ENCODE results near the gene EPM2A.

Gene EPM2A

GRCh38 chr6:145669627-145670034 lies 65.7 kb downstream of the EPM2A start:
- no peak for DNase-seq

GRCh38 chr6:145668844-145669243 lies 66.5 kb downstream of the EPM2A start:
- no peak for DNase-seq

- DNase-seq: no peak
These were observed 74.6 kb downstream of the EPM2A start for GRCh38 chr6:145660676-145661075.

- DNase-seq: no peak
These were observed 79.2 kb downstream of the EPM2A start for GRCh38 chr6:145656128-145656527.

GRCh38 chr6:145652572-145652971 lies 82.7 kb downstream of the EPM2A start:
- no peak for DNase-seq

- no peak for DNase-seq
These were observed 83.3 kb downstream of the EPM2A start for GRCh38 chr6:145651988-145652387.

- DNase-seq: no peak
These were observed 87.2 kb downstream of the EPM2A start for GRCh38 chr6:145648149-145648548.

- DNase-seq: no peak
These were observed 87.7 kb downstream of the EPM2A start for GRCh38 chr6:145647602-145648001.

- DNase-seq: no peak
These were observed 91.6 kb downstream of the EPM2A start for GRCh38 chr6:145643760-145644159.

GRCh38 chr6:145633981-145634627 lies 101.2 kb downstream of the EPM2A start:
- DNase-seq: peak; percentile 84 to 94 (median 89)

- DNase-seq: no peak
These were observed 102.3 kb downstream of the EPM2A start for GRCh38 chr6:145632971-145633370.

- no peak for DNase-seq
These were observed 103.9 kb downstream of the EPM2A start for GRCh38 chr6:145631374-145631773.

- DNase-seq: no peak
These were observed 104.7 kb downstream of the EPM2A start for GRCh38 chr6:145630598-145630997.

- no peak for DNase-seq
These were observed 105.8 kb downstream of the EPM2A start for GRCh38 chr6:145629478-145629877.

- no peak for DNase-seq
These were observed 107.9 kb downstream of the EPM2A start for GRCh38 chr6:145627451-145627850.

- no peak for DNase-seq
These were observed 108.5 kb downstream of the EPM2A start for GRCh38 chr6:145626857-145627256.

GRCh38 chr6:145623231-145623630 lies 112.1 kb downstream of the EPM2A start:
- no peak for DNase-seq

GRCh38 chr6:145621776-145622175 lies 113.5 kb downstream of the EPM2A start:
- no peak for DNase-seq

GRCh38 chr6:145620088-145620487 lies 115.2 kb downstream of the EPM2A start:
- no peak for DNase-seq

GRCh38 chr6:145609521-145609920 lies 125.8 kb downstream of the EPM2A start:
- no peak for DNase-seq

GRCh38 chr6:145608850-145609249 lies 126.5 kb downstream of the EPM2A start:
- no peak for DNase-seq

- DNase-seq: no peak
These were observed 131.3 kb downstream of the EPM2A start for GRCh38 chr6:145603991-145604390.

GRCh38 chr6:145603424-145603833 lies 131.9 kb downstream of the EPM2A start:
- DNase-seq: no peak

GRCh38 chr6:145602726-145603326 lies 132.5 kb downstream of the EPM2A start:
- no peak for DNase-seq

- DNase-seq: no peak
These were observed 133.9 kb downstream of the EPM2A start for GRCh38 chr6:145601397-145601796.

All from suppressor macrophage treated with lipopolysaccharide for 1 hour (primary cell).